ENCODE data around the gene SPDYE17.
"Not testable (repeated sequence)": the region's sequence is repeated elsewhere in the genome, so short reads cannot be mapped to it uniquely, and the experiment has no call there.

DNA sequence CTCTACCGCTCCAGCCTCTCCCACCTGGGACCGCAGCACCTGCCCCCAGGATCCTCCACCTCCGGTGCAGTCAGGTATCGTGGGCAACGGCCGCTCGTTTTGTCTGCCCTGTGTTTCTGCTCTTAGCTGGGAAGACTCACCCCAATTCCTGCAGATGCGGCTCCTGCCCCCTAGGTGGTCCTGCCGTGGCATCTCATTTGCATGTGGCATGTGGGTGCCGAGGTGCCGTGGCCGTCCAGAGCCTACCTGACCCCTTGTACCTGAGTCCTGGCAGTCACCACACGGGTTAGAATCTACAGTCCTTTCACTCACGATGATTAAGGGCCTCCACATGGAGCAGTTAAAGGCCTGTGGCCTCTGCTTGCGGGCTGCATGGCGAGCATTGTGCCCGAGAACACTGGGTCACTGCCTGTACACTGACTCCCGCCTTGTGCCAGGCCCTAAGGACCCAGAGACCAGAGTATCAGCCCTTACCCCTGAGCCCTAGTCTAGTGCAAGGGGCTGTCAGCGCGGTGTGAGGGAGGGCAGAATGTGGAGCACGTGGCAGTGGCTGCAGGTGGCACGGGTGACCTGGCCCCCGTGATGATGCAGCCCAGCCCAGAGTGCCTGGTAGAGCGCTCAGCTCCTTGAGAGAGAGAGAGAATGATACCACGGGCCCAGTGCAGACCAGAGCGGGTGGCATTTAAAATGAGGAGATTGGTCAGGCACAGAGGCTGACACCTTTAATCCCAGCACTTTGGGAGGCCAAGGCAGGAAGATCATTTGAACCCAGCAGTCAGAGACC is 50.8 kb downstream of the SPDYE17 start:
- TF ChIP-seq BHLHE40, MAFK, POLR2A (IDR thresholded peaks at IDR 0.05; ENCODE audit: low read depth, low read length): not testable (repeated sequence)
- TF ChIP-seq, protein P1, sequence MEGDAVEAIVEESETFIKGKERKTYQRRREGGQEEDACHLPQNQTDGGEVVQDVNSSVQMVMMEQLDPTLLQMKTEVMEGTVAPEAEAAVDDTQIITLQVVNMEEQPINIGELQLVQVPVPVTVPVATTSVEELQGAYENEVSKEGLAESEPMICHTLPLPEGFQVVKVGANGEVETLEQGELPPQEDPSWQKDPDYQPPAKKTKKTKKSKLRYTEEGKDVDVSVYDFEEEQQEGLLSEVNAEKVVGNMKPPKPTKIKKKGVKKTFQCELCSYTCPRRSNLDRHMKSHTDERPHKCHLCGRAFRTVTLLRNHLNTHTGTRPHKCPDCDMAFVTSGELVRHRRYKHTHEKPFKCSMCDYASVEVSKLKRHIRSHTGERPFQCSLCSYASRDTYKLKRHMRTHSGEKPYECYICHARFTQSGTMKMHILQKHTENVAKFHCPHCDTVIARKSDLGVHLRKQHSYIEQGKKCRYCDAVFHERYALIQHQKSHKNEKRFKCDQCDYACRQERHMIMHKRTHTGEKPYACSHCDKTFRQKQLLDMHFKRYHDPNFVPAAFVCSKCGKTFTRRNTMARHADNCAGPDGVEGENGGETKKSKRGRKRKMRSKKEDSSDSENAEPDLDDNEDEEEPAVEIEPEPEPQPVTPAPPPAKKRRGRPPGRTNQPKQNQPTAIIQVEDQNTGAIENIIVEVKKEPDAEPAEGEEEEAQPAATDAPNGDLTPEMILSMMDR (conservative IDR thresholded peaks at IDR 0.05; ENCODE audit: low read depth, low read length): not testable (repeated sequence)

All from IMR-90 (cell line).